ENCODE measurements around the gene TUBB6.

TUBB6 gene

GRCh38 chr18:12307701-12308385 lies at the start of gene TUBB6:
Gene TUBB6, plus strand, starts transcription at chr18:12308241. Its CDS starts 52 bp downstream, at chr18:12308293.
- DNase-seq (ENCODE audit: low read depth) = peak; percentile 91
- H3K27me3 ChIP-seq (replicated peaks; ENCODE audit: control insufficient read depth, insufficient read depth, low read length) = no peaks in the 10 kb centered on the region
- peaks cover 9% of the 10 kb centered on the region for H3K9me3 ChIP-seq (ENCODE audit: control insufficient read depth, low read length)
- peaks cover 40% of the 10 kb centered on the region for H3K4me1 ChIP-seq (ENCODE audit: control insufficient read depth, insufficient read depth, low read length)
- H3K9ac ChIP-seq (ENCODE audit: low read length) = peak within 1 kb of the TSS; percentile 98
- H3K36me3 ChIP-seq (ENCODE audit: control insufficient read depth, insufficient read depth, low read length, severe bottlenecking) = peaks cover 24% of the 10 kb centered on the region
- H3K4me3 ChIP-seq (ENCODE audit: low read length) = peak within 1 kb of the TSS; percentile 97

GRCh38 chr18:12258719-12259705 lies 49.0 kb upstream of the TUBB6 start:
- Histone ChIP-seq H3K36me3 (ENCODE audit: control insufficient read depth, insufficient read depth, low read length, severe bottlenecking) (no peaks in the 10 kb centered on the region), H3K4me1 (ENCODE audit: control insufficient read depth, insufficient read depth, low read length) (peaks cover 11% of the 10 kb centered on the region), H3K27me3 (replicated peaks; ENCODE audit: control insufficient read depth, insufficient read depth, low read length) (peaks cover 48% of the 10 kb centered on the region), H3K9ac (ENCODE audit: low read length) (no peak overlapping the region), H3K4me3 (ENCODE audit: low read length) (no peak overlapping the region), H3K9me3 (ENCODE audit: control insufficient read depth, low read length) (peaks cover 3% of the 10 kb centered on the region)
- DNase-seq (ENCODE audit: low read depth) = no peak

- Histone ChIP-seq H3K4me1 (ENCODE audit: control insufficient read depth, insufficient read depth, low read length) (peaks cover 5% of the 10 kb centered on the region), H3K27me3 (replicated peaks; ENCODE audit: control insufficient read depth, insufficient read depth, low read length) (peaks cover 48% of the 10 kb centered on the region), H3K9me3 (ENCODE audit: control insufficient read depth, low read length) (peaks cover 3% of the 10 kb centered on the region), H3K36me3 (ENCODE audit: control insufficient read depth, insufficient read depth, low read length, severe bottlenecking) (no peaks in the 10 kb centered on the region), H3K4me3 (ENCODE audit: low read length) (no peak overlapping the region), H3K9ac (ENCODE audit: low read length) (no peak overlapping the region)
- no peak for DNase-seq (ENCODE audit: low read depth)
Measured at GRCh38 chr18:12262748-12263147, 45.3 kb upstream of the TUBB6 start.

- peaks cover 40% of the 10 kb centered on the region for H3K27me3 ChIP-seq (replicated peaks; ENCODE audit: control insufficient read depth, insufficient read depth, low read length)
- DNase-seq (ENCODE audit: low read depth) = no peak
- H3K36me3 ChIP-seq (ENCODE audit: control insufficient read depth, insufficient read depth, low read length, severe bottlenecking) = no peaks in the 10 kb centered on the region
- H3K4me3 ChIP-seq (ENCODE audit: low read length) = no peak overlapping the region
- H3K4me1 ChIP-seq (ENCODE audit: control insufficient read depth, insufficient read depth, low read length) = no peaks in the 10 kb centered on the region
- H3K9ac ChIP-seq (ENCODE audit: low read length) = no peak overlapping the region
- peaks cover 3% of the 10 kb centered on the region for H3K9me3 ChIP-seq (ENCODE audit: control insufficient read depth, low read length)
Measured at GRCh38 chr18:12264864-12265263, 43.2 kb upstream of the TUBB6 start.

GRCh38 chr18:12271376-12272235 lies 36.4 kb upstream of the TUBB6 start:
- H3K27me3 ChIP-seq (replicated peaks; ENCODE audit: control insufficient read depth, insufficient read depth, low read length) = peaks cover 3% of the 10 kb centered on the region
- no peaks in the 10 kb centered on the region for H3K36me3 ChIP-seq (ENCODE audit: control insufficient read depth, insufficient read depth, low read length, severe bottlenecking)
- no peaks in the 10 kb centered on the region for H3K9me3 ChIP-seq (ENCODE audit: control insufficient read depth, low read length)
- peak overlapping the region; percentile 80 for H3K9ac ChIP-seq (ENCODE audit: low read length)
- DNase-seq (ENCODE audit: low read depth) = peak; percentile 89
- no peaks in the 10 kb centered on the region for H3K4me1 ChIP-seq (ENCODE audit: control insufficient read depth, insufficient read depth, low read length)
- H3K4me3 ChIP-seq (ENCODE audit: low read length) = peak overlapping the region; percentile 81

GRCh38 chr18:12274793-12275192 lies 33.2 kb upstream of the TUBB6 start:
- no peaks in the 10 kb centered on the region for H3K27me3 ChIP-seq (replicated peaks; ENCODE audit: control insufficient read depth, insufficient read depth, low read length)
- H3K9ac ChIP-seq (ENCODE audit: low read length) = no peak overlapping the region
- DNase-seq (ENCODE audit: low read depth) = no peak
- no peaks in the 10 kb centered on the region for H3K36me3 ChIP-seq (ENCODE audit: control insufficient read depth, insufficient read depth, low read length, severe bottlenecking)
- no peaks in the 10 kb centered on the region for H3K9me3 ChIP-seq (ENCODE audit: control insufficient read depth, low read length)
- no peak overlapping the region for H3K4me3 ChIP-seq (ENCODE audit: low read length)
- peaks cover 19% of the 10 kb centered on the region for H3K4me1 ChIP-seq (ENCODE audit: control insufficient read depth, insufficient read depth, low read length)

GRCh38 chr18:12276736-12277554 lies 31.1 kb upstream of the TUBB6 start:
- Histone ChIP-seq H3K27me3 (replicated peaks; ENCODE audit: control insufficient read depth, insufficient read depth, low read length) (no peaks in the 10 kb centered on the region), H3K9me3 (ENCODE audit: control insufficient read depth, low read length) (no peaks in the 10 kb centered on the region), H3K4me1 (ENCODE audit: control insufficient read depth, insufficient read depth, low read length) (peaks cover 28% of the 10 kb centered on the region), H3K36me3 (ENCODE audit: control insufficient read depth, insufficient read depth, low read length, severe bottlenecking) (no peaks in the 10 kb centered on the region), H3K9ac (ENCODE audit: low read length) (no peak overlapping the region), H3K4me3 (ENCODE audit: low read length) (no peak overlapping the region)
- no peak for DNase-seq (ENCODE audit: low read depth)

GRCh38 chr18:12278215-12278671 lies 29.8 kb upstream of the TUBB6 start:
- DNase-seq (ENCODE audit: low read depth) = no peak

GRCh38 chr18:12278741-12279682 lies 29.0 kb upstream of the TUBB6 start:
- no peaks in the 10 kb centered on the region for H3K36me3 ChIP-seq (ENCODE audit: control insufficient read depth, insufficient read depth, low read length, severe bottlenecking)
- peaks cover 39% of the 10 kb centered on the region for H3K4me1 ChIP-seq (ENCODE audit: control insufficient read depth, insufficient read depth, low read length)
- H3K9ac ChIP-seq (ENCODE audit: low read length) = peak overlapping the region; percentile 97
- H3K4me3 ChIP-seq (ENCODE audit: low read length) = peak overlapping the region; percentile 80
- no peaks in the 10 kb centered on the region for H3K9me3 ChIP-seq (ENCODE audit: control insufficient read depth, low read length)
- peak; percentile 97 for DNase-seq (ENCODE audit: low read depth)
- no peaks in the 10 kb centered on the region for H3K27me3 ChIP-seq (replicated peaks; ENCODE audit: control insufficient read depth, insufficient read depth, low read length)

More at GRCh38 chr18:12278215-12278671, 29.8 kb upstream of the TUBB6 start:
- Histone ChIP-seq H3K36me3 (ENCODE audit: control insufficient read depth, insufficient read depth, low read length, severe bottlenecking) (no peaks in the 10 kb centered on the region), H3K4me1 (ENCODE audit: control insufficient read depth, insufficient read depth, low read length) (peaks cover 39% of the 10 kb centered on the region), H3K9ac (ENCODE audit: low read length) (peak overlapping the region; percentile 97), H3K27me3 (replicated peaks; ENCODE audit: control insufficient read depth, insufficient read depth, low read length) (no peaks in the 10 kb centered on the region), H3K9me3 (ENCODE audit: control insufficient read depth, low read length) (no peaks in the 10 kb centered on the region), H3K4me3 (ENCODE audit: low read length) (peak overlapping the region; percentile 80)

All from adipocyte (in vitro differentiated cells).